OCI-LY1 (cell line): ENCODE measurements around the gene LINGO1.

ENCODE experiments used
- EZH2 ChIP-seq: fragments of 200-600 bp; sonication (generic), shearing (Covaris generic); IDR thresholded peaks from 2 replicates; pipeline ENCODE4 v1.8.0; 2017; ENCODE audit warnings: borderline replicate concordance, mixed run types, mild to moderate bottlenecking, antibody characterized with exemption, low read length, moderate library complexity, mixed read lengths
- TF ChIP-seq, protein P1 (sequence below): fragments of 200-600 bp; sonication (generic), shearing (Covaris generic); IDR thresholded peaks from 2 replicates; pipeline ENCODE4 v1.5.1; 2017; ENCODE audit warnings: mild to moderate bottlenecking, antibody characterized with exemption, low read length, moderate library complexity, mixed read lengths

GRCh38 chr15:77604973-77605372, 27.7 kb downstream of the LINGO1 start:
- TF ChIP-seq, protein P1, sequence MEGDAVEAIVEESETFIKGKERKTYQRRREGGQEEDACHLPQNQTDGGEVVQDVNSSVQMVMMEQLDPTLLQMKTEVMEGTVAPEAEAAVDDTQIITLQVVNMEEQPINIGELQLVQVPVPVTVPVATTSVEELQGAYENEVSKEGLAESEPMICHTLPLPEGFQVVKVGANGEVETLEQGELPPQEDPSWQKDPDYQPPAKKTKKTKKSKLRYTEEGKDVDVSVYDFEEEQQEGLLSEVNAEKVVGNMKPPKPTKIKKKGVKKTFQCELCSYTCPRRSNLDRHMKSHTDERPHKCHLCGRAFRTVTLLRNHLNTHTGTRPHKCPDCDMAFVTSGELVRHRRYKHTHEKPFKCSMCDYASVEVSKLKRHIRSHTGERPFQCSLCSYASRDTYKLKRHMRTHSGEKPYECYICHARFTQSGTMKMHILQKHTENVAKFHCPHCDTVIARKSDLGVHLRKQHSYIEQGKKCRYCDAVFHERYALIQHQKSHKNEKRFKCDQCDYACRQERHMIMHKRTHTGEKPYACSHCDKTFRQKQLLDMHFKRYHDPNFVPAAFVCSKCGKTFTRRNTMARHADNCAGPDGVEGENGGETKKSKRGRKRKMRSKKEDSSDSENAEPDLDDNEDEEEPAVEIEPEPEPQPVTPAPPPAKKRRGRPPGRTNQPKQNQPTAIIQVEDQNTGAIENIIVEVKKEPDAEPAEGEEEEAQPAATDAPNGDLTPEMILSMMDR, result no peak
- no peak for TF ChIP-seq EZH2
